HG03575 (cell line): ENCODE results near the gene N4BP2.
"Not testable (repeated sequence)": the region's sequence is repeated elsewhere in the genome, so short reads cannot be mapped to it uniquely, and the experiment has no call there.

ENCODE experiments used
- ATAC-seq: cut with Tn5 transposase; IDR thresholded peaks from one replicate; pipeline ENCODE4 v1.9.1; 2021; ENCODE audit not compliant: unreplicated experiment, insufficient number of reproducible peaks, low FRiP score; ENCODE audit errors: extremely low read depth

Gene N4BP2

DNA sequence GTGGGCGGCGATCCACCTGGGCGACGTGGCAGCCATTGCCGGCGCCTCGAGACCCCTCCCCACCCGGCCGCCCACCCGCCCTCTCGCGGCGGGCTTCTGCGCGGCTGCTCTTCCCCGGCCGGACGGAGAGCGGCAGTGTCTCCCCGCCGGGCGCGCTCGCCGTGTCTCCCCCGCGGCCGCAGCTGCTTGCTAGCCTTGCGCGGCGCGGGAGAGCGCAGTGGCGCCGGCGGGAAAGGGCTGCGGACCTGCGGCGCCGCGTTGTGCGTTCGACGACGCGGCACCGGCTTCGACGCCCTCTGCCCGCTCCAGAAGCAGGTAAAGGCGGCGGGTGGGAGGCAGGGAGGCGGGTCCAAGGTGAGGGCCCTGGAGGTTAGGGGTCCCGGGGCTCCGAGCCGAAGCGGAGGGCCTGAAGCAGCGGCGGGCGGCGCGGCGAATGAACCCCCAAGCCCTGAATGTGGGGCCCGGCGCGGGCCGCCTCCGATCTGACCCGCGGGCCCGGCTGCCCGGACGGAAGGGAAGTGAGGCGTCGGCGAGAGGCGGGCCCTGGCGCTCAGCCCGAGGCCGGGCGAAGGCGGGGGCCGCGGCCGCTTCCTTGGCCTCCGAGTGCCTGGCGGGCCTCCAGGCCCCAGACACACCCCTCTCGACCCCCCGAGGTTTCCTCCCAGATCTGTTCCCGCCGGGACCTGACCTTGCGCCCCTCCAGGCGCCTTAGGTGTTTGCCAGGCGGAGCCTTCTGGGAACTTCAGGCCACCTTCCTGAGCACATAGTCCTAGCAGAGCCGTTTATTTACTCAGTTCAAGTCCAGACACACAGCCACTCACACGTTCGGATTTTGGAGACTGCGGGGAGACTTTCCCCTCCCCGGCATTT, at the start of gene N4BP2:
N4BP2 (plus strand) TSS at position 135 of the 870 bp plus-strand sequence. CDS start 40,491 bp downstream, outside the sequence.
- ATAC-seq, result no peak

DNA sequence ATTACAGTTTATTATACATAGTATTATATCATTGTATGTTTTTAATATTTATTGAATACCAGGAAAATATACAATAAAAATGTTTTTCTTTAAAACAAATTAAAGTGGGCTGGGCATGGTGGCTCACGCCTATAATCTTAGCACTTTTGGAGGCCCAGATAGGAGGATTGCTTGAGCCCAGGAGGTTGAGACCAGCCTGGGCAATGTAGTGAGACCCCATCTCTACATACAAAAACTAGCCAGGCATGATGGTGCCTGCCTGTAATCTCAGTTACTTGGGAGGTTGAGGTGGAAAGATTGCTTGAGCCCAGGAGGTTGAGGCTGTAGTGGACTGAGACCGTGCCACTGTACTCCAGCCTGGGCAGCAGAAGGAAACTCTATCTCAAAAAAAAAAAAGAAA, 40.6 kb upstream of the N4BP2 start:
- ATAC-seq, result no peak

DNA sequence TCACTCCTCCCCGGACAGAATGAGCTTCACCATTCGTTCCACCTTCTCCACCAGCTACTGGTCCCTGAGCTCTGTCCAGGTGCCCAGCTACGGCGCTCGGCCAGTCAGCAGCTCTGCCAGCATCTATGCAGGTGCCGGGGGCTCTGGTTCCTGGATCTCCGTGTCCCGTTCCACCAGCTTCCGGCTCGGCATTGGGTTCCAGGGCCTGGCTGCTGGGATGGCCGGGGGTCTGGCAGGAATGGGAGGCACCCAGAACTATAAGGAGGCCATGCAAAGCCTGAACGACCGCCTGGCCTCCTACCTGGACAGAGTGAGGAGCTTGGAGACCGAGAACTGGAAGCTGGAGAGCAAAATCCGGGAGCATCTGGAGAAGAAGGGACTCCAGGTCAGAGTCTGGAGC, 36.4 kb upstream of the N4BP2 start:
- no peak for ATAC-seq

DNA sequence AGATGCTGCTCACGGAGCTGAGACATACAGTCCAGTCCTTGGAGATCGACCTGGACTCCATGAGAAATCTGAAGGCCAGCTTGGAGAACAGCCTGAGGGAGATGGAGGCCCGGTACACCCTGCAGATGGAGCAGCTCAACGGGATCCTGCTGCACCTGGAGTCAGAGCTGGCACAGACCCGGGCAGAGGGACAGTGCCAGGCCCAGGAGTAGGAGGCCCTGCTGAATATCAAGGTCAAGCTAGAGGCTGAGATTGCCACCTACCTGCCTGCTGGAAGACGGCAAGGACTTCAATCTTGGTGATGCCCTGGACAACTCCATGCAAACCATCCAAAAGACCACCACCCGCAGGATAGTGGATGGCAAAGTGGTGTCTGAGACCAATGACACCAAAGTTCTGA, 35.5 kb upstream of the N4BP2 start:
- not testable (repeated sequence) for ATAC-seq

DNA sequence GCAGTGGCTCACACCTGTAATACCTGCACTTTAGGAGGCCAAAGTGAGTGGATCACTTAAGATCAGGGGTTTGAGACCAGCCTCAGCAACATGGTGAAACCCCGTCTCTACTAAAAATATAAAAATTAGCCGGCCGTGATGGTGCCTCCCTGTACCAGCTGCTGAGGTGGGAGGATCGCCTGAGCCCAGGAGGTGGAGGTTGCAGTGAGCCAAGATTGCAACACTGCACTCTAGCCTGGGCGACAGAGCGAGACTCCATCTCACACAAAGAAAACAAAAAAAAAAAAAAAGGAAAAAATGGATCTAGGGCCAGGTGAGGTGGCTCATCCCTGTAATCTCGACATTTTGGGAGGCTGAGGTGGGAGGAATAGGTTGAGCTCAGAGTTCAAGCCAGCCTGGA, 32.6 kb upstream of the N4BP2 start:
- not testable (repeated sequence) for ATAC-seq

DNA sequence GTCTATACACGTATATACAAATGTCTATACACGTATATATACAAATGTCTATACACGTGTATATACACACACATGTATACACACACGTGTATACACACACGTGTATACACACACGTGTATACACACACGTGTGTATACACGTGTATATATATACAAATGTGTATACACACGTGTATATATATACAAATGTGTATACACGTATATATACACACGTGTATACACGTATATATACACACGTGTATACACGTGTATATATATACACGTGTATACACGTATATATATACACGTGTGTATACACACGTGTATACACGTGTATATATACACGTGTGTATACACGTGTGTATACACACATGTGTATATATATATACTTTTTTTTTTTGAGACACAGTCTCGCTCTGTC, 23.9 kb upstream of the N4BP2 start:
- ATAC-seq, result no peak

DNA sequence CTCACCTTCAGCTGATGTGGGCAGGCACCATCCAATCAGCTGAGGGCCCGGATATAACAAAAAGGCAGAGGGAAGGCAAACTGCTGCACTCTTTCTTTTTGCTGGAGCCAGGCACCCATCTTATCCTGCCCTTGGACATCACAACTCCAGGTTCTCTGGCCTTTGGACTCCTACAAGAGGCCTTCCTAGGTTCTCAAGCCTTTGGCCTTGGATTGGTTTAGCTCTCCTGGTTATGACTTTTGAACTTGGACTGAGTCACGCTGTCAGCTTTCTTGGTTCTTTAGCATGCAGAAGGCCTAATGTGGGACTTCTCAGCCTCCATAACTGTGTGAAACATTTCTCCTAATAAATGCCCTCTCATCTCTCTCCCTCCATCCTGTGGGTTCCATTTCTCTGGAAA, 23.0 kb upstream of the N4BP2 start:
- ATAC-seq, result no peak

DNA sequence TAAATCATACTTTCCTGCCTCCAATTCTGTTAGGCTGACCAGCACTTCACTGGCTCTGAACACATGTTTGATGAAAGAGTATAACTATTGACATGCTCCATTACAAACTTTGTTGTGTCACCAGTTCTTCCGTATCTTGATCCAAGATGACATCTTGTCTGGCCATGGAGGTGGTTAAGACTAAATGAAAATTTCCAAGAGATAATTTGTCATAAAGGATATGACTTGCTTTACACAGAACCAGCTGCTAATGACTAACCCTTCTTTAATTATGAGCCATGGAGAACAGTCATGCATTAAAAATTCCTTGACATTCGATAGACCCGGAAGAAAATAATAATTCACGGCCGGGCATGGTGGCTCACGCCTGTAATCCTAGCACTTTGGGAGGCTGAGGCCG, 17.7 kb upstream of the N4BP2 start:
- no peak for ATAC-seq

DNA sequence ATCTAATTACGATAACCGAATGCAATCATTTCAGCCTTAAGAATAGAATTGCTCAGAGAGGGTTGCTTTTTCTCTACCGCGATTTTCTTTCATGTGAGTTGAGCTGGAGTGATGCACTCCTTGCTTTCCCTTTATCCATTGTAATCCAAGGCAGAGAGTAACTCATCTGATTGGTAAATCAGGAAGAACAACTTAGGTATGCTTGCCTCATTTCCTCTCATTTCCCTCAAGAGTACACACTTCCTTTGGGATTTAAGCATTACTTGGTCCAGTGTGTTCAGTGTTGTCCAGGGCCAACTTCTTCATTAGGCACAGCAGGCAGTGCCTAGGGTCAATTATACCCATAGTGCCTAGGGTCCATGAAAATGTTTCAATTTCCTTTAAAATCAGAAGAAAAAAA, 15.7 kb upstream of the N4BP2 start:
- ATAC-seq, result no peak

DNA sequence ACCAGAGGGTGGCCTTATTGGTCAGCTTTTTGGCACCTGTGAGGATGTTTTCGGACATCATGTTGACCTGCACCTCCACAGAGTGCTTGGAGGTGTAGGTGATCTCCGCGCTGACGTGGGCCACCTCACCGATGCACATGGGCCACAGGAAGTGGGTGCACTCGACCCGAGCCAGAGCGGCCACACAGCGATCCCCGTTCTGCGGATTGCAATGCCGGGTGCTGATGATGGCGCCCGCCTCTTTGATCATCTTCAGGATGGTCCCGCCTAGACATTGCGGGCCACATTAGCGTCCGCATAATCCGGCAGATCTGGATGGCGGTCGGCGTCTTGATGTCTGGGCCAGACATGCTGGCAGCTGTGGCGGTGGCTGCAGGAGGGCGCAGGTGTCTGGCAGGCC, 12.9 kb upstream of the N4BP2 start:
- no peak for ATAC-seq

DNA sequence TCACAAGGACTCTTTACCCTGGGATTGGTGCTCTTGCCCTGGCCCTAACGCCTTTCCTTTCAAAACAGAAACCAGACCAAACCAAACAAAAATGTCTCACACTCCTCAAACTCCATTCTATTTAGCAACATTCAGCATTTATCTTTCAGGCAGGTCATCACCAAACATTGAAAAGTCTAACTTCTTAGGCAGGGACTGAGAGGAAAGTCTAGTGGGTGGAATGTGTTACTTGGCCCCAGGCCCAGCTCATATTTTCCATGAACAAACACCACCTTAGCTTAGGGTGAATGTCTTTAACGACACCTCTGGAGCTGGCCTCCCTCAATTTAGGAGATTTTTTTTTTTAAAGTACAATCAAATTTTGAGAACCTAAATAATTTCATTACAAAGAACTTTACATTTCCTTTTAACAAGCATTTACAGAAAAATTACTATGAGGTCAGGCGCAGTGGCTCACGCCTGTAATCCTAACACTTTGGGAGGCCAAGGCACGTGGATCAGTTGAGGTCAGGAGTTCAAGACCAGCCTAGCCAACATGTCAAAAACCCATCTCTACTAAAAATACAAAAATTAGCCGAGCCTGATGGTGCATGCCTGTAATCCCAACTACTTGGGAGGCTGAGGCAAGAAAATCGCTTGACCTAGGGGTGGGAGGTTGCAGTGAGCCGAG, 10.2 kb upstream of the N4BP2 start:
- ATAC-seq, result no peak

DNA sequence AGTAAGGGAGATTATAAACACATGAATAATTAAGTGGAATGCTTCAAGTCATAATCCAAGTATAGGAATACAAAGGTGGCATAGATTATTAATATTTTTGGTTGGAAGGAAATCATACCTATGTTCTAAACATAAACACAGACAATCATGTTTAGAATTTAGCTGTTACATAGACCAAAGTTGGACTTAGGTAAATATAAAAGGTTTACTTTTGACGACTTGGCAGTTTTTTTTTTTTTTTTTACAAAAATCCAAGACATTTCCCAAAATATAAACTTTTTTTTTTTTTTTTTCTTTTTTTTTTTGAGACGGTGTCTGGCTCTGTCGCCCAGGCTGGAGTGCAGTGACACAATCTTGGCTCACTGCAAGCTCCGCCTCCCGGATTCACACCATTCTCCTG, 3.5 kb upstream of the N4BP2 start:
- ATAC-seq, result no peak

DNA sequence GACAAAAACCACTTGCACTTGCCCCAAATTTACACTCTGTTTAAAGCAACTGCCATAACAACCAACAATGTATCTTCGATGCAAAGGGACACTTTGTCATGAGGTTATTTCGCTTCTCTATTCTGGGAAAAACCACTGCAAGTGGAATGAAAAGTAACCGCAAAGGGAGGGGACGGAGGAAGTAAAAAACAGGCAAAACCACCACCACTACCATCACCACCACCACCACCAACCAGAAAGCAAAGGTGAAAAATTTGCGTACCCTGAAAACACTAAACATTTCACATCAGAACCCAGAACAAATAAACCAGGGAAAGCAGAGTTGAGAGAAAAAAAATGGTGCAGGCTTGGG, 1.2 kb upstream of the N4BP2 start:
- ATAC-seq, result no peak

DNA sequence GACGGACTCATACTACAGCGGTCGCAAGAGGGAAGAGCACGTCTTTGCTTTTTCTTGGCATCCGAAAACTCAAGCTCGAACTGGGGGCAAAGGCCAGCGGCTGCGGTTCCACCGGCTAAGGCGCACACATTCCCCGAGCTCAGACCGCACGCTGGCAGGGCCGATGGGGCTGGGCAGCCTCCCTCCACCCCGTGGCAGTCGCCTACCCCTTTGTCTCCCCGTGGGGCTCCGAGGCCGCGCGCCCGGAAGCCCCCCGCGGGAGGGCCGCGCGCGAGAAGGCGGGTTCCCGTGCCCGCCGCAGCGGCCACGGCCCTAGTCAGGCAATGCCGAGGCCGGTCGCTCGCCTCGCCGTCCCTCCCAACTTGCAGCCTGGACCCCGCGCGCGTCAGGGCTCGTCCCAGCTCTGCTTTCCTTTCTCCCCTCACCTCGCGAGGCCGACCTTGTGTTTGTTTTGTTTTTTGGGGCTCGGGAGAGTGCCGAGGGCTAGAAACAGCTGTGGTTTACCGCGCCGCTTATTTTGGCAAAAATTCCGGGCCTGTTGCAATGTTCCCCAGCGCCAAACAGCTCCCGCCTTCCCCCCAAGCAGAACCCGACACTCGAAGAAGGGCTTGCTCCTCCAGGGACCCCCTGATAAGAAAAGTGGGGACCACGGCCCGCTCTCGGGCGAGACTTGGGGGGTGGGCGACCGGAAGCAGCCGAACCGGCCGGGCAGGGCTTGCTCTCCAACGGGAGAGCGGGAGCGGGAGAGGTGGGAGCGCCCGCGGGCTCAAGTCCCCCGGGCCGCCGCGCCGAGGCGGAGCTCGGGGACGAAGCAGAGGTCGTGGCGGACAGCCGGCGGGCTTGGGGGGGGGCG, 561 bp upstream of the N4BP2 start:
- no peak for ATAC-seq

DNA sequence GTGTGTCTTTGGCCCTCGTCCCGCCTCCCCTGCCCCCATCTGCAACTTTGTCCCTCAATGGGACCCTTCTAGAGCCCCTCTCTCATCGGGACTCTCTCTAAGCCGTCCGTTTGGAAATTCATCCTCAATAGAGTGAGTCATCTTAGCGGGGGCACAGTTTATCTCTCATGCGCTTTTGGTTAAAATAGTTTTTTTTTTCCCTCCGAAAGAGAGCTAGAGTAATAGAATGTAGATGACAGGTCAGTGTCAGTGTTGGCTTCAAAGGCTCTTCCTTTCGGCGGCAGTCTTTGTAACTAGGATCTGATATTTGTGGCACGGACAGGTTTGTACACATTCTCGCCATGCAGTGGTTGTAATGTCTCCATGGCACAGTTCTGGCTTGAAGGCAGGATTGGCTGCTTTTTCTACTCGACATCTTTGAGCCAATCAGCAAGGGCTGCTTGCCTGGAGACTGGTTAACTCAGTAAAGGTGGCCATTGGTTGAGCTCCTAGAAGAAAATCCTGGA, 989 bp downstream of the N4BP2 start:
- ATAC-seq, result peak; percentile 81

DNA sequence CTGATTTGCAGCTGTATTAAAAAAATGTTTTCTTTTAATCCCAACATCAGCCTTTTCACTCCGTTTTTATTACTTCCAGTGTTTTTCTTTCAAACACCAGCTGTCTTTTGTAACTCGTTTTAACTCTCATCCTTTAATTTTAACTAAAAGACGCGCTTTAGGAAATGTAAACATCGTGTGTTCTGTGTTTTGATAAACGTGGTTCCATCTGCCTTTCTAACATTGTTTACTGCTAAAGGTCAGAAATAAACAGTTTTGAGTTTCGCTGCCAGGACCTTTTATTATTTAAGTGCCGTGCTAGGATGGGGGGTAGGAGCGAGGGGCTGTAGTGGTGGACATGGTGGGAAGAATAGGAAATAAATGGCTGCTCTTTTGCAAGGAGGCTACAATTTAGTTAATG, 1.5 kb downstream of the N4BP2 start:
- ATAC-seq, result no peak

DNA sequence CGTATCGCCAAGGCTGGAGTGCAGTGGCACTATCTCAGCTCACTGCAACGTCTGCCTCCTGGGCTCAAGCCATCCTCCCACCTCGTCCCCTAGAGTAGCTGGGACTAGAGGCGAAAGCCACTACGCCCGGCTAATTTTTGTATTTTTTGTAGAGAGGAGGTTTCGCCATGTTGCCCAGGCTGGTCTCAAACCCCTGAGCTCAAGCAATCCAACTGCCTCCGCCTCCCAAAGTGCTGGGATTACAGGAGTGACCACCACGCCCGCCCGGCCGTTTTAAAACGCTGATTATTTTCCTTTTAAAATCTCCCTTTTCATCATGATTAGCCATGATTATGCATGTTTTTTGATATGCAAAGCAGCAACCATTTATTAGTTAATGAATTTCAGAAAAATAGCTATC, 2.2 kb downstream of the N4BP2 start:
- no peak for ATAC-seq

DNA sequence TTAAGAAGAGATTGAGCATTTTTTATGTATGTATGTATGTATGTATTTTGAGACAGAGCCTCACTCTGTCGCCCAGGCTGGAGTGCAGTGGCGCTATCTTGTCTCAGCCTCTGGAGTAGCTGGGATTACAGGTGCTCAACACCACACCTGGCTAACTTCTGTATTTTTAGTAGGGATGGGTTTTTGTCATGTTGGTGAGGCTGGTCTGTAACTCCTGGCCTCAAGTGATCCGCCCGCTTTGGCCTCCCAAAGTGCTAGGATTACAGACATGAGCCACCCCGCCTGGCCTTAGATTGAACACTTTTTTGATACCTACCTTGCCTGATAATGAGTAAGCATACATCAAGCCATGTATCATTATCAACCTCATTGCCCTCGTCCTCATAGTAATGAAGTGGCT, 2.7 kb downstream of the N4BP2 start:
- ATAC-seq, result no peak

DNA sequence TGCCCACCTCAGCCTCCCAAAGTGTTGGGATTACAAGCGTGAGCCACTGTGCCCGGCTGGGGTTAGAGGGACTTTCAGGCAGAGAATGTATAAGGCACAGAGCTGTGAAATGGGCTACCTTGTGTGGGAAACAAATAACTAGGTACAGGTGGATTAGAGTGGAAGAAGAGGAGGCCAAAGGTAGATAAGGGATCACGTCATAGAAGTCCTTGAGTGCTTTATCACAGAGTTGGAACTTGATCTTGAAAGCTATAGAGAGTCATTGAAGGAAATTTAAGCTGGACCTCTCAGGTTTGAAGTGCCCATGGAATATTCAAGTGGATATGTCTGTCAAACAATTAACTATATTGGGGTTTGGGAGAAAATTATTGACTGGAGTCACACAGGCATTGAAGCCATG, 8.4 kb downstream of the N4BP2 start:
- ATAC-seq, result no peak

DNA sequence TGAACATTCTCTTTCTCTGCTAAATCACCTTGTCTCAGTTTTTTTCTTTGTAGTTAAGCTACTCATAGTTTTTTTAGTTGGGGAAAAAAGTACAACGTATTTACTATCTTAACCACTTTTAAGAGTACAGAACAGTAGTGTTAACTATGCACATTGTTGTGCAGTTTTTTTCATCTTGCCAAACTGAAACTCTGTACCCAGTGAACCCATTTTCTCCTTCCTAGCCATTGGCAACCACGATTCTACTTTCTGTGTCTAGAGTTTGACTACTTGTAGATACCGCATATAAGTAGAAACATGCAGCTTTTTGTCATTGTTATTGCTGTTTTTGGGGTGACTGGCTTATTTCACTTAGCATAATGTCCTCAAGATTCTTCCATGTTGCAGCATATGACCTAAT, 10.0 kb downstream of the N4BP2 start:
- no peak for ATAC-seq
